SK-N-SH (cell line): Measurements from ENCODE around the gene MAPK14. TPM values are rescaled to one million over a fixed set of nuclear protein-coding genes. Genes with fewer than 3 reads are reported as not detected.

Source experiments
- CTCF ChIA-PET: fragments of 300-600, 350-600 bp; formaldehyde crosslinking; extraction: SDS; loops from one replicate; lab custom pipeline; 2021; lab: Yijun Ruan, JAX
- POLR2A ChIA-PET: fragments of 350-600 bp; sonication (Branson Sonifier 250); formaldehyde crosslinking; extraction: SDS; loops from one replicate; lab custom pipeline; 2020; ENCODE audit warnings: antibody characterized with exemption, inconsistent platforms; lab: Yijun Ruan, JAX
- DNase-seq: peaks from one replicate; pipeline ENCODE4 v3.0.0; 2012
- H2AFZ ChIP-seq: fragments of 200-600 bp; sonication (generic); 2 replicates; pipeline ENCODE4 v1.8.1; 2016; ENCODE audit warnings: antibody characterized with exemption, mild to moderate bottlenecking, low read depth
- H3F3A ChIP-seq: fragments of 200-600 bp; sonication (generic); replicated peaks from 2 replicates; pipeline ENCODE3; 2016; ENCODE audit warnings: antibody characterized with exemption, mild to moderate bottlenecking; ENCODE audit not compliant: insufficient read depth
- H3K27ac ChIP-seq, 2 experiments: fragments of 200-500 bp in 1 of 2; fragments of 200-600 bp in 1 of 2; sonication (Bioruptor generic) in 1 of 2; sonication (generic), shearing (Covaris generic) in 1 of 2; 2 replicates each; pipeline versions ENCODE4 v1.5.1 to v1.6.1; 2014 to 2016; ENCODE audit warnings: low read depth in 2 of 2, inconsistent platforms in 1 of 2, low read length in 1 of 2, mild to moderate bottlenecking in 1 of 2, mixed read lengths in 1 of 2
- H3K27me3 ChIP-seq: fragments of 200-600 bp; sonication (generic), shearing (Covaris generic); 2 replicates; pipeline ENCODE4 v1.6.1; 2016; ENCODE audit warnings: mixed run types; ENCODE audit not compliant: insufficient read depth
- H3K36me3 ChIP-seq, 2 experiments: fragments of 200-500 bp in 1 of 2; fragments of 200-600 bp in 1 of 2; sonication (Bioruptor generic) in 1 of 2; sonication (generic) in 1 of 2; replicated peaks in 1 of 2; 2 replicates each; pipeline versions ENCODE3 to v1.5.1; 2014 to 2016; ENCODE audit warnings: low read length in 1 of 2, mild to moderate bottlenecking in 1 of 2; ENCODE audit not compliant: insufficient read depth in 2 of 2, control insufficient read depth in 1 of 2
- H3K4me1 ChIP-seq, 2 experiments: fragments of 200-500 bp in 1 of 2; fragments of 200-600 bp in 1 of 2; sonication (Bioruptor generic) in 1 of 2; sonication (generic), shearing (Covaris generic) in 1 of 2; 2 replicates each; pipeline versions ENCODE4 v1.5.1 to v1.6.1; 2014 to 2016; ENCODE audit warnings: low read depth in 1 of 2, low read length in 1 of 2, mixed run types in 1 of 2; ENCODE audit not compliant: insufficient read depth in 2 of 2, control insufficient read depth in 1 of 2
- H3K4me2 ChIP-seq: fragments of 200-600 bp; sonication (generic), shearing (Covaris generic); 2 replicates; pipeline ENCODE4 v1.6.1; 2017; ENCODE audit warnings: mixed run types
- H3K4me3 ChIP-seq, 2 experiments: fragments of 200-500 bp in 1 of 2; fragments of 200-600 bp in 1 of 2; sonication (Bioruptor generic) in 1 of 2; sonication (generic), shearing (Covaris generic) in 1 of 2; 2 replicates each; pipeline versions ENCODE4 v1.5.1 to v1.8.1; 2014 to 2016; ENCODE audit warnings: low read depth in 2 of 2, inconsistent platforms in 1 of 2, low read length in 1 of 2, mild to moderate bottlenecking in 1 of 2, mixed read lengths in 1 of 2, moderate library complexity in 1 of 2
- H3K79me2 ChIP-seq: fragments of 200-600 bp; sonication (generic); 2 replicates; pipeline ENCODE4 v1.8.1; 2017; ENCODE audit warnings: mild to moderate bottlenecking; ENCODE audit not compliant: insufficient read depth
- H3K9ac ChIP-seq: fragments of 200-600 bp; sonication (generic); 2 replicates; pipeline ENCODE4 v1.6.1; 2017; ENCODE audit warnings: mixed run types
- H3K9me2 ChIP-seq: fragments of 200-600 bp; sonication (generic); 2 replicates; pipeline ENCODE4 v1.6.1; 2017; ENCODE audit warnings: mixed run types
- H3K9me3 ChIP-seq: fragments of 200-600 bp; sonication (generic); 2 replicates; pipeline ENCODE4 v1.6.1; 2017; ENCODE audit warnings: mixed run types, mild to moderate bottlenecking, moderate library complexity
- H4K20me1 ChIP-seq: fragments of 200-600 bp; sonication (generic); 2 replicates; pipeline ENCODE4 v1.6.1; 2017; ENCODE audit warnings: mild to moderate bottlenecking, mixed run types; ENCODE audit not compliant: insufficient read depth
- CHD2 ChIP-seq: fragments of 150-350 bp; IDR thresholded peaks from 2 replicates; pipeline ENCODE4 v1.6.1; 2018; ENCODE audit warnings: low read length; ENCODE audit not compliant: partially characterized antibody
- ELF1 ChIP-seq: IDR thresholded peaks from 2 replicates; pipeline ENCODE4 v1.4.0; 2012
- EP300 ChIP-seq, 2 experiments: IDR thresholded peaks; 2 replicates each; pipeline versions ENCODE4 v1.4.0 to v1.6.1; 2012; ENCODE audit warnings: borderline replicate concordance in 1 of 2, low read depth in 1 of 2, low read length in 1 of 2
- MEF2A ChIP-seq: IDR thresholded peaks from 2 replicates; pipeline ENCODE4 v1.4.0; 2012; ENCODE audit warnings: low read depth, borderline replicate concordance
- POLR2AphosphoS5 ChIP-seq: IDR thresholded peaks from 2 replicates; pipeline ENCODE4 v1.6.1; 2012; ENCODE audit warnings: low read depth, low read length
- RFX5 ChIP-seq: IDR thresholded peaks from 2 replicates; pipeline ENCODE4 v1.6.1; 2012; ENCODE audit warnings: mild to moderate bottlenecking, improper control_type of control experiment, low read length
- TCF12 ChIP-seq: IDR thresholded peaks from 2 replicates; pipeline ENCODE4 v1.4.0; 2012
- TEAD4 ChIP-seq: IDR thresholded peaks from 2 replicates; pipeline ENCODE4 v1.4.0; 2012; ENCODE audit warnings: mild to moderate bottlenecking, borderline replicate concordance; ENCODE audit not compliant: insufficient read depth
- WGBS: methylation state at CpG from one replicate; pipeline ENCODE4 v1.1.6; 2017; ENCODE audit warnings: low lambda C conversion rate; 5-methylcytosine and 5-hydroxymethylcytosine counted together
- polyA plus RNA-seq, 3 experiments: library from polyadenylated mRNA; depleted of rRNA; stranded (reverse); fragments of >200 nt; gene quantifications; 2 replicates each; pipeline ENCODE4 v1.2.3, GENCODE V29; 2012
- TF ChIP-seq, protein P1 (sequence below): IDR thresholded peaks from 2 replicates; pipeline ENCODE4 v1.4.0; 2012; ENCODE audit warnings: low read depth, borderline replicate concordance
- TF ChIP-seq, protein P2 (sequence below): fragments of 150-350 bp; IDR thresholded peaks from 2 replicates; pipeline ENCODE4 v1.6.1; 2016; ENCODE audit warnings: mild to moderate bottlenecking, low read depth, low read length
- TF ChIP-seq, protein P3 (sequence below): fragments of 150-350 bp; IDR thresholded peaks from 2 replicates; pipeline ENCODE4 v1.6.1; 2017; ENCODE audit warnings: antibody characterized with exemption, low read length, low read depth, borderline replicate concordance

The MAPK14 gene
- polyA plus RNA-seq, 1 of the 3 experiments (the other 2 are of a cell fraction) = 19.8 TPM

DNA sequence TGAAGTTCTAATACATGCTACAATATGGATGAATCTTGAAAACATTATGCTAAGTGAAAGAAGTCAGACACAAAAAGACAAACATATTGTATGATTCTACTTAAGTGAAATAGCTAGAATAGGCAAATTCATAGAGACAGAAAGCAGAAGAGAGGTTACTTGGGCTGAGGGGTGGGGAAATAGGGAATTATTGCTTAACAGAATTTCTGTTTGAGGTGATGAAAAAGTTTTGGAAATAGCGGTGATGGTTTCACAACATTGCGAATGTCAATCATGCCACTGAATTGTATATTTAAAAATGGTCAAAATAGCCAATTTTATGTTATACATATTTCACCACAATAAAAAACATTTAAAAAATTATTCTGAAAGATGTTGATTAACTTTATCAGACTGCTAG lies 9.3 kb upstream of the MAPK14 start:
- DNase-seq = no peak
- H4K20me1 ChIP-seq = no peaks in the 10 kb centered on the region
- ChIA-PET CTCF (no interaction called here), POLR2A (no interaction called here)
- no peak overlapping the region for H3K4me2 ChIP-seq
- H3K9me2 ChIP-seq = no peaks in the 10 kb centered on the region
- TF ChIP-seq CHD2 (no peak), RFX5 (no peak), POLR2AphosphoS5 (no peak)
- no peak overlapping the region for H3K4me3 ChIP-seq
- no peaks in the 10 kb centered on the region for H3K79me2 ChIP-seq
- H3K9me3 ChIP-seq = no peaks in the 10 kb centered on the region
- no peak overlapping the region for H3K27ac ChIP-seq
- H3K9ac ChIP-seq = no peak overlapping the region
- no peaks in the 10 kb centered on the region; the same call in 1 of the 2 replicates for H3K27me3 ChIP-seq
- H3F3A ChIP-seq = no peaks in the 10 kb centered on the region
- H2AFZ ChIP-seq = no peak overlapping the region
- no peaks in the 10 kb centered on the region for H3K4me1 ChIP-seq
- WGBS = 99% methylated on average over 2 of the region's 2 CpGs
- no peaks in the 10 kb centered on the region for H3K36me3 ChIP-seq

DNA sequence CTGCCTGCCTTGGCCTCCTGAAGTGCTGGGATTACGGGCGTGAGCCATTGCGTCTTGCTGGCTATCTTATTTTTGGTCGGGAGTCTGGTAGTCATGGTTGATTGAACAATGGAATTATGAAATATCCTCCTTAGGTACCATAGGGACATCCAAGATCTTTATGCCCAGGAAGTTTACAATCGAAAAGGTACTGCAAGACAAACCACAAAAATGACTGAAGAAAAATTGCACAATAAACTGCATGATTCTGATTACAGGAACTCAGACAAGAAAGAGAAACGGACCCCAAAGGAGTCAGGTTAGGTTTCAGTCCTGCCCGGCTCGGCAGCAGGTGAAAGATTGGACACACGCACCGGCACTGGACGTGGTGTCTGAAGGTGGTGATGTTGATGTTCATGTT lies 8.4 kb upstream of the MAPK14 start:
- no peak overlapping the region for H3K4me2 ChIP-seq
- CTCF ChIA-PET = no interaction called here
- no peak overlapping the region for H3K9ac ChIP-seq
- no peak overlapping the region for H2AFZ ChIP-seq
- 91% methylated on average over 11 of the region's 11 CpGs for WGBS
- no peaks in the 10 kb centered on the region for H3F3A ChIP-seq
- no peaks in the 10 kb centered on the region for H3K9me3 ChIP-seq
- H3K36me3 ChIP-seq = no peaks in the 10 kb centered on the region
- no peak for DNase-seq
- no peaks in the 10 kb centered on the region for H3K4me1 ChIP-seq
- no peaks in the 10 kb centered on the region for H3K9me2 ChIP-seq
- H3K27ac ChIP-seq = no peak overlapping the region
- H4K20me1 ChIP-seq = no peaks in the 10 kb centered on the region
- POLR2A ChIA-PET = no interaction called here
- H3K4me3 ChIP-seq = no peak overlapping the region
- TF ChIP-seq EP300 (IDR thresholded peaks at IDR 0.05; ENCODE audit: borderline replicate concordance in 1 of 2, low read depth in 1 of 2, low read length in 1 of 2) = no peak
- no peak for TF ChIP-seq MEF2A
- TF ChIP-seq, protein P1, sequence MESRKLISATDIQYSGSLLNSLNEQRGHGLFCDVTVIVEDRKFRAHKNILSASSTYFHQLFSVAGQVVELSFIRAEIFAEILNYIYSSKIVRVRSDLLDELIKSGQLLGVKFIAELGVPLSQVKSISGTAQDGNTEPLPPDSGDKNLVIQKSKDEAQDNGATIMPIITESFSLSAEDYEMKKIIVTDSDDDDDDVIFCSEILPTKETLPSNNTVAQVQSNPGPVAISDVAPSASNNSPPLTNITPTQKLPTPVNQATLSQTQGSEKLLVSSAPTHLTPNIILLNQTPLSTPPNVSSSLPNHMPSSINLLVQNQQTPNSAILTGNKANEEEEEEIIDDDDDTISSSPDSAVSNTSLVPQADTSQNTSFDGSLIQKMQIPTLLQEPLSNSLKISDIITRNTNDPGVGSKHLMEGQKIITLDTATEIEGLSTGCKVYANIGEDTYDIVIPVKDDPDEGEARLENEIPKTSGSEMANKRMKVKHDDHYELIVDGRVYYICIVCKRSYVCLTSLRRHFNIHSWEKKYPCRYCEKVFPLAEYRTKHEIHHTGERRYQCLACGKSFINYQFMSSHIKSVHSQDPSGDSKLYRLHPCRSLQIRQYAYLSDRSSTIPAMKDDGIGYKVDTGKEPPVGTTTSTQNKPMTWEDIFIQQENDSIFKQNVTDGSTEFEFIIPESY = no peak
- TF ChIP-seq, protein P2, sequence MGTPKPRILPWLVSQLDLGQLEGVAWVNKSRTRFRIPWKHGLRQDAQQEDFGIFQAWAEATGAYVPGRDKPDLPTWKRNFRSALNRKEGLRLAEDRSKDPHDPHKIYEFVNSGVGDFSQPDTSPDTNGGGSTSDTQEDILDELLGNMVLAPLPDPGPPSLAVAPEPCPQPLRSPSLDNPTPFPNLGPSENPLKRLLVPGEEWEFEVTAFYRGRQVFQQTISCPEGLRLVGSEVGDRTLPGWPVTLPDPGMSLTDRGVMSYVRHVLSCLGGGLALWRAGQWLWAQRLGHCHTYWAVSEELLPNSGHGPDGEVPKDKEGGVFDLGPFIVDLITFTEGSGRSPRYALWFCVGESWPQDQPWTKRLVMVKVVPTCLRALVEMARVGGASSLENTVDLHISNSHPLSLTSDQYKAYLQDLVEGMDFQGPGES = no peak
- no peak for TF ChIP-seq TEAD4
- no peak for TF ChIP-seq ELF1
- TF ChIP-seq TCF12 = no peak
- TF ChIP-seq, protein P3, sequence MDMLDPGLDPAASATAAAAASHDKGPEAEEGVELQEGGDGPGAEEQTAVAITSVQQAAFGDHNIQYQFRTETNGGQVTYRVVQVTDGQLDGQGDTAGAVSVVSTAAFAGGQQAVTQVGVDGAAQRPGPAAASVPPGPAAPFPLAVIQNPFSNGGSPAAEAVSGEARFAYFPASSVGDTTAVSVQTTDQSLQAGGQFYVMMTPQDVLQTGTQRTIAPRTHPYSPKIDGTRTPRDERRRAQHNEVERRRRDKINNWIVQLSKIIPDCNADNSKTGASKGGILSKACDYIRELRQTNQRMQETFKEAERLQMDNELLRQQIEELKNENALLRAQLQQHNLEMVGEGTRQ = no peak
- TF ChIP-seq, all 33 proteins: peak for 0
- H3K27me3 ChIP-seq = no peaks in the 10 kb centered on the region; the same call in 1 of the 2 replicates
- no peaks in the 10 kb centered on the region for H3K79me2 ChIP-seq
